ENCODE data around the gene PAM16. TPM values are rescaled to one million over a fixed set of nuclear protein-coding genes. Genes with fewer than 3 reads are reported as not detected.

Gene PAM16
- total and polyA plus RNA-seq, 4 donors, result 14.0 to 70.5 (median 29.6) TPM

GRCh38 chr16:4321286-4322120 is 29.6 kb downstream of the PAM16 start:
- H3K36me3 ChIP-seq (ENCODE audit: control insufficient read depth in 4 of 4, insufficient read depth in 3 of 4, low read depth in 1 of 4, low read length in 3 of 4), result no peaks in the 10 kb centered on the region
- peaks cover 10 to 46% (median 18%) of the 10 kb centered on the region in 4 donors for H3K4me1 ChIP-seq (ENCODE audit: control insufficient read depth in 4 of 4, insufficient read depth in 4 of 4, low read length in 3 of 4)
- H3K27ac ChIP-seq (ENCODE audit: low read depth in 1 of 2, low read length in 2 of 2), result no peak overlapping the region
- peak; percentile 36 to 40 for TF ChIP-seq HNF4A (conservative IDR thresholded peaks at IDR 0.05)
- no peak for TF ChIP-seq RXRA (IDR thresholded peaks at IDR 0.05)
- no peak for TF ChIP-seq FOXA2 (IDR thresholded peaks at IDR 0.05)
- TF ChIP-seq GABPA (IDR thresholded peaks at IDR 0.05 in 1 of 2, conservative IDR thresholded peaks at IDR 0.05 in 1 of 2), result no peak
- TF ChIP-seq NR2F2 (IDR thresholded peaks at IDR 0.05), result no peak
- no peak for TF ChIP-seq HNF4G (IDR thresholded peaks at IDR 0.05)
- no peak for TF ChIP-seq ATF3 (IDR thresholded peaks at IDR 0.05)
- TF ChIP-seq ZBTB33 (IDR thresholded peaks at IDR 0.05), result no peak
- no peak overlapping the region for H3K4me3 ChIP-seq (ENCODE audit: low read depth in 1 of 3, low read length in 3 of 3)
- H3K27me3 ChIP-seq (ENCODE audit: control insufficient read depth in 4 of 4, insufficient read depth in 4 of 4, low read length in 3 of 4), result no peaks in the 10 kb centered on the region
- WGBS, result 70% methylated on average over 19 of the region's 19 CpGs
- no peak overlapping the region for H3K9ac ChIP-seq (ENCODE audit: low read depth in 1 of 2, low read length in 2 of 2)
- no peak for DNase-seq (ENCODE audit: low spot score)
- no peaks in the 10 kb centered on the region for H3K9me3 ChIP-seq (ENCODE audit: control insufficient read depth in 4 of 4, low read length in 3 of 4)

GRCh38 chr16:4320571-4321137 is 30.5 kb downstream of the PAM16 start:
- H3K4me1 ChIP-seq (ENCODE audit: control insufficient read depth in 4 of 4, insufficient read depth in 4 of 4, low read length in 3 of 4), result peaks cover 10 to 50% (median 18%) of the 10 kb centered on the region in 4 donors
- no peaks in the 10 kb centered on the region for H3K36me3 ChIP-seq (ENCODE audit: control insufficient read depth in 4 of 4, insufficient read depth in 3 of 4, low read depth in 1 of 4, low read length in 3 of 4)
- no peak for TF ChIP-seq NR2F2 (IDR thresholded peaks at IDR 0.05)
- no peak overlapping the region for H3K27ac ChIP-seq (ENCODE audit: low read depth in 1 of 2, low read length in 2 of 2)
- 83% methylated on average over 16 of the region's 16 CpGs for WGBS
- no peak overlapping the region for H3K9ac ChIP-seq (ENCODE audit: low read depth in 1 of 2, low read length in 2 of 2)
- H3K4me3 ChIP-seq (ENCODE audit: low read depth in 1 of 3, low read length in 3 of 3), result no peak overlapping the region
- H3K9me3 ChIP-seq (ENCODE audit: control insufficient read depth in 4 of 4, low read length in 3 of 4), result no peaks in the 10 kb centered on the region
- DNase-seq (ENCODE audit: low spot score), result no peak
- H3K27me3 ChIP-seq (ENCODE audit: control insufficient read depth in 4 of 4, insufficient read depth in 4 of 4, low read length in 3 of 4), result no peaks in the 10 kb centered on the region

- Histone ChIP-seq H3K9ac (ENCODE audit: low read depth in 1 of 2, low read length in 2 of 2) (no peak overlapping the region), H3K4me3 (ENCODE audit: low read depth in 1 of 3, low read length in 3 of 3) (no peak overlapping the region), H3K27me3 (ENCODE audit: control insufficient read depth in 4 of 4, insufficient read depth in 4 of 4, low read length in 3 of 4) (peaks cover 0 to 2% (median 0%) of the 10 kb centered on the region in 4 donors), H3K27ac (ENCODE audit: low read depth in 1 of 2, low read length in 2 of 2) (no peak overlapping the region), H3K9me3 (ENCODE audit: control insufficient read depth in 4 of 4, low read length in 3 of 4) (no peaks in the 10 kb centered on the region), H3K36me3 (ENCODE audit: control insufficient read depth in 4 of 4, insufficient read depth in 3 of 4, low read depth in 1 of 4, low read length in 3 of 4) (no peaks in the 10 kb centered on the region), H3K4me1 (ENCODE audit: control insufficient read depth in 4 of 4, insufficient read depth in 4 of 4, low read length in 3 of 4) (peaks cover 10 to 54% (median 23%) of the 10 kb centered on the region in 4 donors)
- 80% methylated on average over 37 of the region's 37 CpGs for WGBS
- no peak for DNase-seq (ENCODE audit: low spot score)
- TF ChIP-seq FOXA1 (IDR thresholded peaks at IDR 0.05) (no peak), YY1 (IDR thresholded peaks at IDR 0.05) (no peak), RAD21 (IDR thresholded peaks at IDR 0.05) (no peak), REST (IDR thresholded peaks at IDR 0.05) (no peak), CTCF (IDR thresholded peaks at IDR 0.05; ENCODE audit: low read depth, low read length, missing input control) (no peak), GABPA (IDR thresholded peaks at IDR 0.05 in 1 of 2, conservative IDR thresholded peaks at IDR 0.05 in 1 of 2) (no peak), ZBTB33 (IDR thresholded peaks at IDR 0.05) (no peak), HNF4G (IDR thresholded peaks at IDR 0.05) (no peak)
Observed at GRCh38 chr16:4319454-4320421, 31.4 kb downstream of the PAM16 start.
